ENCODE measurements around the gene ATP8B1.

- TF ChIP-seq POLR2A (IDR thresholded peaks at IDR 0.05; ENCODE audit: control extremely low read depth in 1 of 2, low read depth in 2 of 2, low read length in 2 of 2) (no peak), USF2 (IDR thresholded peaks at IDR 0.05; ENCODE audit: low read length) (no peak), CTCF (IDR thresholded peaks at IDR 0.05; ENCODE audit: control extremely low read depth in 1 of 3, insufficient read depth in 1 of 3, low read depth in 1 of 3, low read length in 3 of 3) (no peak), TCF12 (IDR thresholded peaks at IDR 0.05; ENCODE audit: low read depth, low read length) (no peak), TAF1 (IDR thresholded peaks at IDR 0.05; ENCODE audit: low read depth, low read length) (no peak), KDM1A (IDR thresholded peaks at IDR 0.05; ENCODE audit: borderline replicate concordance, low read length) (no peak), CHD2 (IDR thresholded peaks at IDR 0.05; ENCODE audit: low read length) (no peak), RAD21 (IDR thresholded peaks at IDR 0.05 in 1 of 2, conservative IDR thresholded peaks at IDR 0.05 in 1 of 2; ENCODE audit: low read depth in 2 of 2, low read length in 2 of 2) (no peak), CHD1 (IDR thresholded peaks at IDR 0.05; ENCODE audit: low read depth, low read length) (no peak)
Observed at GRCh38 chr18:57764087-57764486, 39.0 kb downstream of the ATP8B1 start.

Measured in H1 (cell line).